Esophagus muscularis mucosa (tissue), 4 donors: Measurements from ENCODE around the gene MEGF6. TPM values are rescaled to one million over a fixed set of nuclear protein-coding genes. Genes with fewer than 3 reads are reported as not detected.

Source experiments
- DNase-seq: peaks from one replicate; pipeline ENCODE4 v3.0.0-alpha.2; 2017; ENCODE audit errors: extremely low spot score
- H3K27ac ChIP-seq, 4 donors: fragments of 200-600 bp; sonication (generic); replicated peaks in 1 of 4; 1 replicate in 3 of 4; 2 replicates in 1 of 4; pipeline ENCODE4 v1.5.1; 2016 to 2019; ENCODE audit warnings: mild to moderate bottlenecking in 1 of 4
- H3K27me3 ChIP-seq, 4 donors: fragments of 200-600 bp; sonication (generic); one replicate each; pipeline versions ENCODE4 v1.5.1 to v1.6.0; 2016 to 2019
- H3K36me3 ChIP-seq, 4 donors: fragments of 200-600 bp; sonication (generic); one replicate each; pipeline ENCODE4 v1.5.1; 2016 to 2019
- H3K4me1 ChIP-seq, 4 donors: fragments of 200-600 bp; sonication (generic); one replicate each; pipeline ENCODE4 v1.5.1; 2016 to 2019
- H3K4me3 ChIP-seq, 4 donors: fragments of 200-600 bp; sonication (generic); 1 replicate in 2 of 4; 2 replicates in 2 of 4; pipeline ENCODE4 v1.5.1; 2016 to 2019; ENCODE audit warnings: mild to moderate bottlenecking in 4 of 4, moderate library complexity in 1 of 4
- H3K9me3 ChIP-seq, 4 donors: fragments of 200-600 bp; sonication (generic); 1 replicate in 3 of 4; 2 replicates in 1 of 4; pipeline ENCODE4 v1.5.1; 2016 to 2019
- CTCF ChIP-seq, 3 experiments: fragments of 200-600 bp in 2 of 3; fragments of 450-650 bp in 1 of 3; sonication (generic) in 2 of 3; IDR thresholded peaks; one replicate each; pipeline ENCODE4 v1.5.1; 2017 to 2019; ENCODE audit warnings: antibody characterized with exemption in 3 of 3, mild to moderate bottlenecking in 2 of 3, moderate library complexity in 1 of 3
- EP300 ChIP-seq: sonication (generic); formaldehyde crosslinking; IDR thresholded peaks from one replicate; pipeline ENCODE4 v1.6.1; 2017; ENCODE audit warnings: antibody characterized with exemption
- POLR2A ChIP-seq: fragments of 450-650 bp; IDR thresholded peaks from one replicate; pipeline ENCODE4 v1.6.1; 2017; ENCODE audit warnings: antibody characterized with exemption, moderate library complexity, mild to moderate bottlenecking, low read depth
- POLR2AphosphoS5 ChIP-seq, 2 donors: sonication (generic); formaldehyde crosslinking; IDR thresholded peaks; one replicate each; pipeline ENCODE4 v1.6.1; 2017; ENCODE audit warnings: antibody characterized with exemption in 2 of 2
- WGBS: methylation state at CpG from one replicate; pipeline ENCODE4 v1.1.5; 2018; 5-methylcytosine and 5-hydroxymethylcytosine counted together
- intact Hi-C: fragments of 100-400 bp; cut with DNase I; formaldehyde crosslinking; loops from one replicate; pipeline ENCODE4 v1.15.1; 2023
- total RNA-seq, 4 donors: library from RNA; depleted of rRNA; stranded (reverse); fragments of >200 nt; gene quantifications; one replicate each; pipeline versions ENCODE4 v1.1.0 to v1.2.1, GENCODE V29; 2016

Gene MEGF6
- total RNA-seq, 4 donors from 2014 or later: 9.3 to 18.1 (median 12.7) TPM

- Histone ChIP-seq H3K4me3 (no peak overlapping the region), H3K9me3 (no peaks in the 10 kb centered on the region), H3K27ac (no peak overlapping the region), H3K4me1 (peaks cover 19 to 27% (median 24%) of the 10 kb centered on the region in 4 donors), H3K36me3 (no peaks in the 10 kb centered on the region), H3K27me3 (peaks cover 0 to 88% (median 26%) of the 10 kb centered on the region in 4 donors)
- TF ChIP-seq POLR2A (no peak), CTCF (IDR thresholded peaks at IDR 0.05) (no peak), POLR2AphosphoS5 (IDR thresholded peaks at IDR 0.05) (no peak), EP300 (no peak)
- WGBS: 87% methylated on average over 12 of the region's 18 CpGs
- no peak for DNase-seq
- intact Hi-C loops: no loop called here
Measured at GRCh38 chr1:3607703-3608065, 3.6 kb downstream of the MEGF6 start.

- WGBS: 91% methylated on average over 18 of the region's 23 CpGs
Measured at GRCh38 chr1:3606779-3607702, 4.3 kb downstream of the MEGF6 start.

GRCh38 chr1:3604997-3605823 is 6.1 kb downstream of the MEGF6 start:
- Histone ChIP-seq H3K36me3 (no peaks in the 10 kb centered on the region), H3K27ac (no peak overlapping the region), H3K4me3 (no peak overlapping the region), H3K9me3 (no peaks in the 10 kb centered on the region), H3K4me1 (peaks cover 1 to 7% (median 5%) of the 10 kb centered on the region in 4 donors), H3K27me3 (peaks cover 0 to 63% (median 10%) of the 10 kb centered on the region in 4 donors)
- no peak for TF ChIP-seq EP300
- TF ChIP-seq POLR2A: no peak
- no peak for TF ChIP-seq POLR2AphosphoS5 (IDR thresholded peaks at IDR 0.05)
- no peak for TF ChIP-seq CTCF (IDR thresholded peaks at IDR 0.05)
- intact Hi-C loops: no loop called here
- 85% methylated on average over 7 of the region's 7 CpGs for WGBS
- DNase-seq: no peak

More at GRCh38 chr1:3606779-3607702, 4.3 kb downstream of the MEGF6 start:
- no peak overlapping the region for H3K4me3 ChIP-seq
- H3K9me3 ChIP-seq: no peaks in the 10 kb centered on the region
- no peak for DNase-seq
- H3K27me3 ChIP-seq: peaks cover 0 to 82% (median 25%) of the 10 kb centered on the region in 4 donors
- intact Hi-C loops: no loop called here
- H3K27ac ChIP-seq: no peak overlapping the region
- no peaks in the 10 kb centered on the region for H3K36me3 ChIP-seq
- H3K4me1 ChIP-seq: peaks cover 19 to 25% (median 23%) of the 10 kb centered on the region in 4 donors
- TF ChIP-seq EP300: no peak
- no peak for TF ChIP-seq POLR2AphosphoS5 (IDR thresholded peaks at IDR 0.05)
- no peak for TF ChIP-seq POLR2A
- no peak for TF ChIP-seq CTCF (IDR thresholded peaks at IDR 0.05)

GRCh38 chr1:3604468-3604974 is 6.8 kb downstream of the MEGF6 start:
- no peaks in the 10 kb centered on the region for H3K9me3 ChIP-seq
- intact Hi-C loops: no loop called here
- H3K4me1 ChIP-seq: peaks cover 0 to under 1% (median 0%) of the 10 kb centered on the region in 4 donors
- 92% methylated on average over 8 of the region's 8 CpGs for WGBS
- H3K27me3 ChIP-seq: peaks cover 0 to 58% (median 7%) of the 10 kb centered on the region in 4 donors
- H3K36me3 ChIP-seq: no peaks in the 10 kb centered on the region
- no peak for DNase-seq
- no peak overlapping the region for H3K27ac ChIP-seq
- no peak overlapping the region for H3K4me3 ChIP-seq
- TF ChIP-seq CTCF (IDR thresholded peaks at IDR 0.05) (no peak), EP300 (no peak), POLR2A (no peak)
